NCI-H1417 (cell line): Measurements from ENCODE around the gene TEDC1.

ENCODE experiments used
- DNase-seq, 3 experiments: peaks; one replicate each; lab custom pipeline; 2025; lab: John Stamatoyannopoulos, UW

The TEDC1 gene

GRCh38 chr14:105490572-105491365 lies at the start of gene TEDC1:
Gene TEDC1, plus strand, starts transcription at chr14:105491246. Its CDS starts 130 bp downstream, at chr14:105491376.
- DNase-seq, result peak; percentile 99 to 100 (median 100)

DNA sequence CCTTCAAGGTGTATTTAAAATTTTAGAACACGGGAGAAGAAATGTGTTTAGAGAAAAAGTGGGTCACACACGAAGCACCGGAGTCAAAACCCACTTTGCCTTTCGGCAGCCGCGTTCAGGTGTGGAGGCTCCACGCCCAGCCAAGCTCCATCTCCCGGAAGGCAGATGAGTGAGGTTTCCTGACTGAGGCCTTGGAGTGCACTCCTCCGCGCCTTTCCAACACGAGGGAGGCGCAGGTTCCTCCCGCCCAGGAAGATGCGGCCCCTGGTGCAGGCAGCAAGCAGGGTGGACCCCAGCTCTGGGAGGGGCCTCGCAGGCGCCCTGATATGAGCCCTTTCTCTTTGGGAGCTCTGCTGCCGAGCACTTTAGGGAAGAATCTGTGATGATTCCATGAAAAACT lies 48.9 kb upstream of the TEDC1 start:
- no peak for DNase-seq

GRCh38 chr14:105442834-105443233 lies 48.2 kb upstream of the TEDC1 start:
- no peak for DNase-seq

GRCh38 chr14:105444859-105445258 lies 46.2 kb upstream of the TEDC1 start:
- DNase-seq, result no peak

DNA sequence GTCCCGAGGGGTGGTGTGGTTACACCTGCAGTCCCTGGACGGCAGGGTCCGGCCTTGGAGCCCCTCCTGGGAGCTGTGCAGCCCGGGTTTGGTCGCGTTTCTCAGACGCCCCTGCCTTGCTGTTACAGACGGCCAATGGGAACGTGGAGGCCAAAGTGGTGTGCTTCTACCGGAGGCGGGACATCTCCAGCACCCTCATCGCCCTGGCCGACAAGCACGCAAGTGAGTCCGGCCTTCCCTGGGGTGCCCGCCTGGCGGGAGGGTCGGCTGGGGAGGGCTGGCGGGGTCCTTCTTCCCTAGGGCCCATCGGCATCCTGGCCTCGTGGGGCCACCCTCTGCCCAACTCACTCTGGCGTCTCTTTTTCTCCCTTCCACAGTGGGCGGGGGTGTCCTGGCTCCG lies 45.8 kb upstream of the TEDC1 start:
- no peak for DNase-seq

DNA sequence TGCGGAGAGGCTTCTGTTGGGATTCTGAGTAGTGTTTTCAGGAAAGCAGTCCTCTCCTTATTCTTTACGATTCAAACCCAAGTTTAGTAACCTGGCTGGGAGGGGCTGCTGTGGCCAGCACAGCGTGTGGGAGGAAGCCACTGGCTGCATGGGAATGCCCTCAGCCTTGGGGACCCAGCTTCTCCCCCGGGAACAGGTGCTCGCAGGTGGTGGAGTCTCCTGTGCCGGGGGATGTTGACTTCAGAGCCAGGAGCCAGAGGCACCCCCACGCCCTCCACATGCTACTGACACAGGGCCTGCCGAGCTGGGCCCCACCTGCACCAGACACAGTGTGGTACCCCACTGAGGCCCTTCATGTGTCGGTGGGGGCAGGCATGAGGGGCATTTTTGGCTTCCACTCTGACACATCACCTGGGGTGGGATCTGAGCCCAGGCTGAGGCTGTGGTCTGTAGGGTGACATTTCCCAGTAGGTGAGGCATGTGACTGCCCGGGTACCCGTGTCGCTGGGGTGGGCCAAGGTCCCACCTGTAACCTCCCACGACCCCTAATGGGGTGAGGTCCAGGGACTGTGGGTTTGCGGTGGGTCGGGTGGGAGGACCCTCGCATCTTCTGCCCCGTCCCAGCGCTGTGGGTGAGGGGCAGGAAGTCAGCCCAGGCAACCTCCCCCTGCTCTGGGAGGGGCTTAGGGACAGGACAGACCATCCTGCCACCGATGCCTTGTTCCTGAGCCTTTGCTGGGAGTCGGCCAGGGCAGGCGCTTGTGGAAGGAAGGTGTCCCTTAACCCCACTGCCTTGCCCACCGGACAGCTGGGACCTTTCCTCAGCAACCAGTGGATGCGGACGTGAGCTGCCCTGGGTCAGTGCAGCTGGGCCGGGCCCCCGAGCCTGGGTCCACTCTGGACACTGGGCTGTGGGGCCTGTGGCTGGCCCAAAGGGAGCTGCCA lies 44.9 kb upstream of the TEDC1 start:
- no peak for DNase-seq

DNA sequence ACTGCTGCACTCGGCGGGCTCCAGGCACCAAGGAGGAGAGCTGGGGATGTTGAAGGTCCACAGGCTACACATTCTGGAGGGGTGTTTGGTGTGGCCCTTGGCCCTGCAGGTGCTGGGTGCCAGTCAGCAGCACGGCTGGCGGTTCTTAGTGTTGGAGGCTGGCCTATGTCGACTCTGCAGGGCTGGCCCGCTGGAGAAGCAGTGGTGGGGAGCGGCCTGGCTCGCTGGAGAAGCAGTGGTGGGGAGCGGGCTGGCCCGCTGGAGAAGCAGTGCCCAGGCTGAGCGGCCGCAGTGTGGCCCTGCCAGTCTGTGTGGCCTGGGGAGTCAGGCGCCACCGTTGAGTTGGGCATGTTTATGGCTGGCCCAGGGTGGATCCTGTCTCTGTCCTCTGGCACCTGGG lies 44.1 kb upstream of the TEDC1 start:
- DNase-seq, result no peak

DNA sequence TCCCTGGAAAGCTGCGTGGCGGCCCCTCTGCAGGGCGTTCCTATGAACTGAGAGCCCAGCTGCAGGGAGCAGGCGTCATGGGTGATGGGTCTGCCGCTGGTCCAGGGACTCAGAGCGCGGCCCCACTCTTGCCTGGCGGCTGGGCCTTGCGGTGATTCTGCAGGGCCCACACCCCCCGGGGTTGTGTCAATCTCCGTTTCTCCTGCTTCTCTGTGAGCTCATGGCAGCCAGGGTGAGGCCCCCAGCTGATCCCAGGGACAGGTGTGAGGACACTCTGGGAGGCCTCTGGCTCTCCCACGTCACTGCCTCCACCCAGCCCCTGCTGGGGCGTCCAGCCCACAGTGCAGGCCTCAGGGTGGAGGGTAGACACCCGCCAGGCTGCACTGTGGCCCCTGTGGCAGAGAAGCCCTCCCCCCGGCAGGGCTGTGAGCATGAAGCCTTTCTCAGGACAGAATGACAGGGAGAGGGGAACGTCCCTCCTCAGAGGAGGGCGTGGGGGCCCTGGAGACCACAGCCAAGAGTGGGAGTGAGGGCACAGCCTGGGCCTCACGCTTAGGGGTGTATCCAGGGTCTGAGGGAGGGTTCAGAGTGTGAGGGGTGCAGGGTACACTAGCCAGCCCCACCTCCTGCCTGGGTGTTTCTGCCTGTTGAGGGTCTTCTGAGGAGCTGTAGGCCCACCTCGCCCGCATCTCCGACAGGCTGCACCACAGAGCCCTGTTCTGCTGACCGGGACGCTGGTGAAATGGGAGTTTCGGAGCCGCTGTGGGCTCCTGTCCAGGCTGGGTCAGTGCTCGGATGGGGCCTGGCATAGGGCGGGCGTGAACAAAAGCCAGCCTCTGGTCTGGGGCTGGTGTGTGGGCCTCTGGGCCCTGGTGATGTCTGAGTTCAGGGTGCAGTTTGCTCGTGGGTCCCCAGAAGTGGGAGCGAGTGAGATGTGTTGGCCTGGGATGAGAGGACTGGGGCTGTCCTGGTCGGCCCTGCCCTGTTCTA lies 43.1 kb upstream of the TEDC1 start:
- DNase-seq, result peak in 2 of 3 experiments; percentile 73 to 82

- DNase-seq, result peak in 1 of 3 experiments; percentile 27
Observed at GRCh38 chr14:105448706-105449111, 42.3 kb upstream of the TEDC1 start.

- no peak for DNase-seq
Observed at GRCh38 chr14:105449276-105450122, 41.5 kb upstream of the TEDC1 start.

DNA sequence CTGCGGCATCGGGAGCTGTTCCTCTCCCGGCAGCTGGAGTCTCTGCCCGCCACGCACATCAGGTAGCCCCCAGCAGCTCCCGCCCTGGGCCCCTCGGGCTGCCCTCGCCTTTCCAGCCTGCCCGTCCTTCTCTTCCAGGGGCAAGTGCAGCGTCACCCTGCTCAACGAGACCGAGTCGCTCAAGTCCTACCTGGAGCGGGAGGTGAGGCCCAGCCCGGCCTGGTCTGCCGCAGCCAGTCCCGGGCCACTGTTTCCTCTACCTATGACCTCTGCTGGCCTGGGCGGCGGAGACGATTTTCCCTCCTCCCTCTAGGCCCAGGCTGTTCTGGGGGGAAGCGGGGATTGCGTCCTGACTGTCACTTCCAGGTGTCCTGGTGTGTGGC lies 40.9 kb upstream of the TEDC1 start:
- DNase-seq, result no peak

DNA sequence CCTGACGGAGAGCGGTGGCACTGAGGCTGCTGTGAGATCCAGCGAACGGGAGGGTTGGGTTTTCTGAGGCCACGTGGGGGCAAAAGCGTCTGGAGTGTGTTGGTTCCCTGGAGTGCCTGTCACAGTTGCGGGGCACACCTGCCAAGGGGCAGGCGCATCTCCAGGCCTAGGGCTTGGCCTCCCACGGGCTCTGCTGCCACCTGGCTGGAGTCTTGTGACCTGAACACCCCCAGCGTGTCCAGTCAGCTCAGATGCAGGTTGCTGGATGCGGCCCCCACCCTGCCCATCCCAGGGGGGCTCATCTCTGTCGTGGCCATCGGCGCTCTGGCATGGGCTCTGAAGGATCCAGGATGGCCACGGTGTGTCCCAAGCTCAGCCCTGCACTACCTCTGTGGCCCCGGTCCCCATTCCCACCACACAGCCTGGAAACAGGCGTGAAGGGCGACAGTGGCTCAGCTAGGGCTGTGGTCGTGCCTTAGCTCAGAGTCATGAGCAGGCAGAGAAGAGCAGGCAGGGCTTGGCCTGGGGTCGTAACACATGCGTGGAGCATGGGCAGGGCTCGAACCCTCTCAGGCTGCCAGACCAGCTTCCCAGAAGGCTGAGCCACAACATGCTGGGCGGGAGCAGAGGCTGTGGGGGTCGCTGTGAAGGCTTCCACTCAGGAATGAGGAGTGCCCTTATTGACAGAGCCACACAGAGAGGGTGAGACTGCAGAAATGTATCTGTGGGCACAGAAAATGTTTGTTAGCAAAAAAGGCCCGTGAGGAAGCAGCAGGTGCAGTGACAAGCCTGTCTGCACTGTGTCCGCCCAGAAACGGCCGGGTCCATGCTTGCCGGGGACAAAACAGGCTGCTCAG lies 40.0 kb upstream of the TEDC1 start:
- DNase-seq, result peak in 1 of 3 experiments; percentile 6

DNA sequence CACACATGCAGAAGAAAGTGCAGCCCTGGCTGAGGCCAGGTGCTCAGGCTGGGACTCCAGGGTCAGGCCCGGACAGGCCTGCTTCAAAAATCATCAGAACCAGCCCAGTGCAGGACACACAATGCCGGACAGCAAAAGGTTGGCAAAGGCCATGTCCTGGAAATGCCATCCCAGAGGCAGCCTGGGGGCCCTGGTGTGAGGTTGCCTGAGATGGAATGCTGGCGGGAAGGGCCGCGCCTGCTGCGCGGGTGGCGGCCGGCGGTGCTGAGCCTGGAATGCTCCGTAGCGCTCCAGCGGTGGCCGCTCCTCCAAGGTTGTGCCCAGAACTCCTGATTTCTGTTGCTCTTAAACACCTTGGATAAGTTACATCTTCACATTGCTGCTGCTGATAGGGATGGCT lies 38.1 kb upstream of the TEDC1 start:
- no peak for DNase-seq

- DNase-seq, result no peak
Observed at GRCh38 chr14:105453847-105454246, 37.2 kb upstream of the TEDC1 start.

DNA sequence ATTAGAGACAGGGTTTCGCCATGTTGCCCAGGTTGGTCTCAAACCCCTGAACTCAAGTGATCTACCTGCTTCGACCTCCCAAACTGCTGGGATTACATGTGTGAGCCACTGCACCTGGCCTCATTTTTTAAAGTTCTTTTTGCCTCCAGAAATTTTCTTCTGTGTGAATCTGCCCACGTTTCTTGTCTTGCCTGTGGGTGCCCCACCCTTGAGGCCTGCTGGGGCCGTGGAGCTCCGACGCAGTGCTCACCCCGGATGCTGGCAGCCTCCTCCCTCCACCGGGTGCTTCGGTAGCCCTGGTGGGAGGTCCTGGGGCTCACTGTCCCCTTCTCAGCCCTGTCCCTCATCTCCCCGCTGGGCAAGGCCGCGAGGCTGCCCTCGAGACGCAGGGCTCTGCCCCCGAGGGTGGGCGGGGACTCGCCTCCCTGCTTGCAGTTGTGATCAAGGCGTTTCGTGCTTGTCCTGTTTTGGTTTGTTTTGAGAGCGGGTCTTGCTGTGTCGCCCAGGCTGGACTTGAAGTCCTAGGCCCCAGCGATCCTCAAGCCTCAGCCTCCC lies 35.9 kb upstream of the TEDC1 start:
- DNase-seq, result no peak

DNA sequence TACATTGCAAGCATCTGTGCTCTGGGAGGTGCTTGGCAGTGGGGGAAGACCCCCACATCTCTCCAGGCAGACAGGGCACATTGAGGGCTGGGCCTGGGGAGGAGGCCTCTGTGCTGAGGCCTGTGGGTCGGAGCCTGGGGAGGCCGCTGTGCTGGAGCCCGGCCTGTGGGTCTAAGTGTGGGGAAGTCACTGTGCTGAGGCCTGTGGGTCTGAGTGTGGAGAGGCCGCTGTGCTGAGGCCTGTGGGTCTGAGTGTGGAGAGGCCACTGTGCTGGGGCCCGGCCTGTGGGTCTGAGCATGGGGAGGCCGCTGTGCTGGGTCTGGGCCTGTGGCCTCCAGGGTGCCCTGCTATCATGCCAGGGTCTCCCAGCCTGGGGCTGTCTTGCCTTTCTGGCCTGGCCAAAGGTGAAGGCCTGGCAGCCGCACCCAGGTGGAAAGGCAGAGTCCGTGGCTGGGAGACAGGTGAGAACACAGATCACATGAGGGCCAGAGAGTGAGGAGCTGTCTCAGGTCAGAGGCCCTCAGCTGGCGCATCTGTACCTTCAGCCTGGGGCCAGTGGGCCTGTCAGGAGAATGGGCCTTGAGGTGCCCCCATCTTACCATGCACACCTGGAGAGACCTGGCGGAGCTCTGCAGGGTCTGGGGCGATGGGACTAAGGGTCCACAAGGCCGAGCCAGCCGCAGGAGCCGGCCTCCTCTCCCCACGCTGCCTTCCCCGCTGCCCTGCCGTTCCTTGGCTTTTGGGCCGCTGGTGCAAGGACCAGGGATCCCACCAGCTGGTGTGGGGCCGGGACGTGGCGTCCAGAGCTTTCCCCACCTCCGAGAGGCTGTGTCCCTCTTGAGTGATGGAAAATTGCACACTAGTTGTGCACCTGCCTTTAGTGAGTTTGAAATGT lies 35.0 kb upstream of the TEDC1 start:
- no peak for DNase-seq

- no peak for DNase-seq
Observed at GRCh38 chr14:105456736-105457617, 34.1 kb upstream of the TEDC1 start.
